HG03354 (cell line): Measurements from ENCODE around the gene NIPA2.
"Not testable (repeated sequence)": the region's sequence is repeated elsewhere in the genome, so short reads cannot be mapped to it uniquely, and the experiment has no call there.

Source experiments
- ATAC-seq: cut with Tn5 transposase; IDR thresholded peaks from one replicate; pipeline ENCODE4 v1.9.1; 2021; ENCODE audit warnings: mild to moderate bottlenecking; ENCODE audit not compliant: unreplicated experiment, poor library complexity, severe bottlenecking

NIPA2 gene

GRCh38 chr15:22838292-22839042 is at the start of gene NIPA2:
TSS of gene NIPA2 (plus strand) at chr15:22838666. CDS start at chr15:22851732, 13,066 bp downstream.
- ATAC-seq, result peak; percentile 80

- no peak for ATAC-seq
These were observed 44.4 kb upstream of the NIPA2 start for GRCh38 chr15:22794063-22794462.

- ATAC-seq, result no peak
These were observed 43.8 kb upstream of the NIPA2 start for GRCh38 chr15:22794621-22795167.

GRCh38 chr15:22795206-22796063 is 43.0 kb upstream of the NIPA2 start:
- ATAC-seq, result no peak

GRCh38 chr15:22796079-22796478 is 42.4 kb upstream of the NIPA2 start:
- ATAC-seq, result no peak

GRCh38 chr15:22799902-22800301 is 38.6 kb upstream of the NIPA2 start:
- no peak for ATAC-seq

- not testable (repeated sequence) for ATAC-seq
These were observed 35.5 kb upstream of the NIPA2 start for GRCh38 chr15:22803006-22803405.

- no peak for ATAC-seq
These were observed 32.3 kb upstream of the NIPA2 start for GRCh38 chr15:22806156-22806555.

GRCh38 chr15:22806664-22807063 is 31.8 kb upstream of the NIPA2 start:
- no peak for ATAC-seq

GRCh38 chr15:22807831-22808230 is 30.6 kb upstream of the NIPA2 start:
- ATAC-seq, result not testable (repeated sequence)

- no peak for ATAC-seq
These were observed 30.2 kb upstream of the NIPA2 start for GRCh38 chr15:22808240-22808639.

GRCh38 chr15:22808761-22809280 is 29.6 kb upstream of the NIPA2 start:
- no peak for ATAC-seq

GRCh38 chr15:22810033-22810852 is 28.2 kb upstream of the NIPA2 start:
- ATAC-seq, result no peak

- no peak for ATAC-seq
These were observed 27.6 kb upstream of the NIPA2 start for GRCh38 chr15:22810853-22811338.

- no peak for ATAC-seq
These were observed 26.8 kb upstream of the NIPA2 start for GRCh38 chr15:22811640-22812039.

- no peak for ATAC-seq
These were observed 24.6 kb upstream of the NIPA2 start for GRCh38 chr15:22813844-22814243.

GRCh38 chr15:22815766-22816165 is 22.7 kb upstream of the NIPA2 start:
- no peak for ATAC-seq

GRCh38 chr15:22819651-22820050 is 18.8 kb upstream of the NIPA2 start:
- ATAC-seq, result no peak

GRCh38 chr15:22823495-22824128 is 14.9 kb upstream of the NIPA2 start:
- no peak for ATAC-seq
